Trophoblast cell (in vitro differentiated cells and primary cell): Measurements from ENCODE around the gene PIGN.

Experiments used
- DNase-seq, 2 donors: peaks; one replicate each; pipeline ENCODE4 v3.0.0-alpha.2; 2016
- H2AFZ ChIP-seq: 2 replicates; pipeline ENCODE4 v1.6.1; 2013; ENCODE audit warnings: low read length, moderate library complexity, mild to moderate bottlenecking; ENCODE audit not compliant: insufficient read depth, poor library complexity
- H2AK5ac ChIP-seq: 2 replicates; pipeline ENCODE4 v1.6.1; 2013; ENCODE audit warnings: mild to moderate bottlenecking, low read length
- H2BK120ac ChIP-seq: 2 replicates; pipeline ENCODE4 v1.6.1; 2013; ENCODE audit warnings: low read length, mild to moderate bottlenecking, moderate library complexity; ENCODE audit not compliant: insufficient read depth, poor library complexity
- H2BK12ac ChIP-seq: 2 replicates; pipeline ENCODE4 v1.6.1; 2013; ENCODE audit warnings: mild to moderate bottlenecking, low read length, moderate library complexity
- H2BK5ac ChIP-seq: 2 replicates; pipeline ENCODE4 v1.6.1; 2013; ENCODE audit warnings: low read length, low read depth, moderate library complexity, mild to moderate bottlenecking; ENCODE audit not compliant: poor library complexity
- H3K14ac ChIP-seq: 2 replicates; pipeline ENCODE4 v1.6.1; 2013; ENCODE audit warnings: mild to moderate bottlenecking, low read length
- H3K18ac ChIP-seq: 2 replicates; pipeline ENCODE4 v1.6.1; 2013; ENCODE audit warnings: mild to moderate bottlenecking, low read length
- H3K23ac ChIP-seq: 2 replicates; pipeline ENCODE4 v1.6.1; 2013; ENCODE audit warnings: low read length
- H3K27ac ChIP-seq: 2 replicates; pipeline ENCODE4 v1.5.1; 2013; ENCODE audit warnings: low read depth, mild to moderate bottlenecking, inconsistent platforms, low read length, moderate library complexity
- H3K27me3 ChIP-seq: 2 replicates; pipeline ENCODE4 v1.6.1; 2013; ENCODE audit warnings: inconsistent platforms, mild to moderate bottlenecking, low read length, moderate library complexity; ENCODE audit not compliant: insufficient read depth
- H3K36me3 ChIP-seq, 2 experiments: 1 replicate in 1 of 2; 2 replicates in 1 of 2; pipeline ENCODE4 v1.6.1; 2013; ENCODE audit warnings: low read length in 2 of 2, mild to moderate bottlenecking in 2 of 2, moderate library complexity in 1 of 2; ENCODE audit not compliant: insufficient read depth in 2 of 2, control insufficient read depth in 1 of 2
- H3K4ac ChIP-seq: 2 replicates; pipeline ENCODE4 v1.6.1; 2013; ENCODE audit warnings: low read depth, mild to moderate bottlenecking, low read length, moderate library complexity
- H3K4me1 ChIP-seq, 2 experiments: 1 replicate in 1 of 2; 2 replicates in 1 of 2; pipeline ENCODE4 v1.6.1; 2013; ENCODE audit warnings: low read length in 2 of 2, mild to moderate bottlenecking in 2 of 2, moderate library complexity in 1 of 2; ENCODE audit not compliant: insufficient read depth in 2 of 2, control insufficient read depth in 1 of 2
- H3K4me2 ChIP-seq: 2 replicates; pipeline ENCODE4 v1.6.1; 2013; ENCODE audit warnings: inconsistent platforms, mild to moderate bottlenecking, low read length, moderate library complexity
- H3K4me3 ChIP-seq: 2 replicates; pipeline ENCODE4 v1.5.1; 2013; ENCODE audit warnings: mild to moderate bottlenecking, low read depth, low read length, inconsistent platforms
- H3K79me1 ChIP-seq: one replicate; pipeline ENCODE4 v1.6.1; 2013; ENCODE audit warnings: low read length
- H3K79me2 ChIP-seq: 2 replicates; pipeline ENCODE4 v1.6.1; 2013; ENCODE audit warnings: low read length, mild to moderate bottlenecking; ENCODE audit not compliant: control insufficient read depth, insufficient read depth, poor library complexity
- H3K9ac ChIP-seq: 2 replicates; pipeline ENCODE4 v1.6.1; 2013; ENCODE audit warnings: mild to moderate bottlenecking, low read length
- H3K9me3 ChIP-seq: 2 replicates; pipeline ENCODE4 v1.6.1; 2013; ENCODE audit warnings: low read depth, mild to moderate bottlenecking, control low read depth, inconsistent platforms, low read length; ENCODE audit not compliant: insufficient read depth
- H4K12ac ChIP-seq: 2 replicates; pipeline ENCODE4 v1.6.1; 2013; ENCODE audit warnings: low read depth, mild to moderate bottlenecking, low read length, moderate library complexity
- H4K8ac ChIP-seq: 2 replicates; pipeline ENCODE4 v1.6.1; 2013; ENCODE audit warnings: low read depth, mild to moderate bottlenecking, low read length, moderate library complexity
- H4K91ac ChIP-seq: one replicate; pipeline ENCODE4 v1.6.1; 2013; ENCODE audit warnings: low read depth, mild to moderate bottlenecking, low read length, moderate library complexity
- WGBS: extraction: QIAGEN DNeasy Blood & Tissue Kit; methylation state at CpG from one replicate; pipeline ENCODE4 v1.1.7; 2013; ENCODE audit warnings: missing lambda C conversion rate; ENCODE audit not compliant: insufficient read length, insufficient coverage; ENCODE audit errors: extremely low coverage; 5-methylcytosine and 5-hydroxymethylcytosine counted together

The PIGN gene

DNA sequence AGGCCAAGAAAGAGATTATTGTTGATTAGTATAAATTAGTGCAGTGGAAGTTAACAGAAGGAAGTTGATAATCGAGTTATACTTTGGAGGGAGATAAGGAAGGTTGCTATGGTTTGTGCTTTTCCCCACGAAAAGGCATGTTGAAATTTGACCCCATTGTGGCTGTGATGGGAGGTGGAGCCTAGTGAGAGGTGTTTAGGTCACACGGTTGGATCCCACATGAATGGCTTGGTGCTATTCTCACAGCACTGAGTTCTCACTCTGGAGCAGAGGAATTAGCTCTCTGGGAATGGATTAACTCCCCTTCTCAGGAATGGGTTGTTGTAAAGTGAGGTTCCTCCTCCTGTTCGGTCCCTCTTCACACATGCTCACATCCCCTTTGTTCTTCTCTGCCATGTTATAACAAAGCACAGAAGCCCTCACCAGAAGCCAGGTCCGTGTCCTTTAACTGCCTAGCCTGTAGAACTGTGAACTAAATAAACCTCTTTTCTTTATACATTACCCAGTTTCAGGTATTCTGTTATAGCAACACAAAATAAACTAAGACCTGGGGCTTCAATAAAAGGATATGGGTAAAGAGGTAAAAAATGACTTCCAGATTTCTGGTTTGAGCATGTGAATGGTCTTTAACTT lies 21.9 kb downstream of the PIGN start:
- H3K4me2 ChIP-seq: no peak overlapping the region
- H4K8ac ChIP-seq: no peak overlapping the region
- no peak overlapping the region for H2BK12ac ChIP-seq
- no peak overlapping the region for H3K4ac ChIP-seq
- H2BK5ac ChIP-seq: no peak overlapping the region
- no peaks in the 10 kb centered on the region for H3K79me1 ChIP-seq
- no peak overlapping the region for H4K12ac ChIP-seq
- no peak overlapping the region for H3K27ac ChIP-seq
- H3K27me3 ChIP-seq: no peaks in the 10 kb centered on the region
- no peak overlapping the region for H3K4me3 ChIP-seq
- no peaks in the 10 kb centered on the region for H3K79me2 ChIP-seq
- H3K18ac ChIP-seq: no peak overlapping the region
- WGBS: no CpG with 5 or more reads among the region's 5 CpGs
- no peaks in the 10 kb centered on the region for H3K4me1 ChIP-seq
- no peak overlapping the region for H2BK120ac ChIP-seq
- DNase-seq: no peak
- no peak overlapping the region for H2AK5ac ChIP-seq
- no peak overlapping the region for H3K9ac ChIP-seq
- no peak overlapping the region for H2AFZ ChIP-seq
- H4K91ac ChIP-seq: no peak overlapping the region
- no peak overlapping the region for H3K23ac ChIP-seq
- H3K36me3 ChIP-seq: no peaks in the 10 kb centered on the region
- H3K14ac ChIP-seq: no peak overlapping the region
- H3K9me3 ChIP-seq: no peaks in the 10 kb centered on the region

DNA sequence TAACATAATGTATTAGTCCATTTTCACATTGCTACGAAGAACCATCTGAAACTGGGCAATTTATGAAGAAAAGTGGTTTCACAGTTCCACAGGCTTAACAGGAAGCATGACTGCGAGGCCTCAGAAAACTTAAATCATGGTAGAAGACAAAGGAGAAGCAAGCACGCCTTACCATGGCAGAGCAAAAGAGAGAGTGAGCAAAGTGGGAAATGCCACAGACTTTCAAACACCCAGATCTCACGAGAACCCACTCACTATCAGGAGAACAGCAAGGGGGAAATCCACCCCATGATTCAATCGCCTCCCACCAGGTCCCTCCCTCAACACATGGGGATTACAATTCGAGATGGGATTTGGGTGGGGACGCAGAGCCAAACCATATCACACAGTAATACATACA lies 22.5 kb downstream of the PIGN start:
- Histone ChIP-seq H3K9ac (no peak overlapping the region), H3K27me3 (no peaks in the 10 kb centered on the region), H2BK120ac (no peak overlapping the region), H3K4ac (no peak overlapping the region), H3K36me3 (no peaks in the 10 kb centered on the region), H4K8ac (no peak overlapping the region), H2BK5ac (no peak overlapping the region), H3K79me2 (no peaks in the 10 kb centered on the region), H4K91ac (no peak overlapping the region), H3K18ac (no peak overlapping the region), H2AK5ac (no peak overlapping the region), H3K27ac (no peak overlapping the region), H2AFZ (no peak overlapping the region), H3K9me3 (no peaks in the 10 kb centered on the region), H3K14ac (no peak overlapping the region), H2BK12ac (no peak overlapping the region), H3K79me1 (no peaks in the 10 kb centered on the region), H3K23ac (no peak overlapping the region), H3K4me2 (no peak overlapping the region), H3K4me1 (no peaks in the 10 kb centered on the region), H3K4me3 (no peak overlapping the region), H4K12ac (no peak overlapping the region)
- WGBS: no CpG with 5 or more reads among the region's 7 CpGs
- DNase-seq: no peak

DNA sequence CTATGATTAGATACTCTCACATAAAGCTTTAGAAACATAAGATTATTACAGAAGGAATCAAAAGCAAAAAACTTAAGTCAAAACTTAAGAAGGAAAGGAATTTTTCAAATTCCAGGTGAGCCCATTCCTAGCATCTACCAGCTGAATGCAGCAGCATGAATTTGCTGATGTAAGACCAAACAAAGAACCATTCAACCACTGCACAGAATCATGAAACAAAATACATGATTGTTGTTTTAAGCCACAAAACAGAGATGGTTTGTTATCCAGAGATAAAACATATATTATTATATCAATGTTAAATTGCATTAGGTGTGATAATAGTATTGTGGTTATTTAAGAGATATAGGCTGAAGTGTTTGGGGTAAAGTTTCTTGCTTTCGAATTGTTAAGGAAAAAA lies 29.0 kb downstream of the PIGN start:
- no peak overlapping the region for H2AFZ ChIP-seq
- no peaks in the 10 kb centered on the region for H3K79me2 ChIP-seq
- H3K14ac ChIP-seq: no peak overlapping the region
- no peaks in the 10 kb centered on the region for H3K4me1 ChIP-seq
- H3K18ac ChIP-seq: no peak overlapping the region
- 100% methylated on average over 1 of the region's 1 CpG for WGBS
- H4K12ac ChIP-seq: no peak overlapping the region
- no peak overlapping the region for H2AK5ac ChIP-seq
- H4K8ac ChIP-seq: no peak overlapping the region
- H3K79me1 ChIP-seq: no peaks in the 10 kb centered on the region
- H3K9ac ChIP-seq: no peak overlapping the region
- H2BK120ac ChIP-seq: no peak overlapping the region
- H3K4ac ChIP-seq: no peak overlapping the region
- DNase-seq: no peak
- H3K4me2 ChIP-seq: no peak overlapping the region
- H3K27ac ChIP-seq: no peak overlapping the region
- H2BK12ac ChIP-seq: no peak overlapping the region
- H3K23ac ChIP-seq: no peak overlapping the region
- H3K36me3 ChIP-seq: no peaks in the 10 kb centered on the region
- no peaks in the 10 kb centered on the region for H3K9me3 ChIP-seq
- no peak overlapping the region for H4K91ac ChIP-seq
- H3K27me3 ChIP-seq: no peaks in the 10 kb centered on the region
- H3K4me3 ChIP-seq: no peak overlapping the region
- H2BK5ac ChIP-seq: no peak overlapping the region

DNA sequence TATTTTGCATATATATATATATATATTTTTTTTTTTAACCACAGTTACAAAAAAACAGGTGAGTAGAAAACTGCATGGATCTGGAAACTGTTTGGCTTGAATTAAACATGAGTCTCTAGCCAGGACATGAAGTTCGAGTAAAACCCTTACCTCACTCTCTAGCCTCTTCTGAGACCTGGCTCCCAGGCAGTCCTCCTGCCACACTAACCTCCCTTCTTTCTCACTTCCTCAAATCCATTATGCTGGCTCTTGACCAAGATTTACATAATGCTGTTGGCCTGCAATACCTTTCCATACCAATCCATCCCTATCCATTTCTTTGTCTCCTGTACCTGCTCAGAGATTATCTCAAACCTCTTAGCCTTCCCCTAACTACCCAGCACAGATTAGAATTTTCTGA lies 34.0 kb downstream of the PIGN start:
- no peaks in the 10 kb centered on the region for H3K36me3 ChIP-seq
- no peak overlapping the region for H4K8ac ChIP-seq
- H3K27me3 ChIP-seq: no peaks in the 10 kb centered on the region
- DNase-seq: no peak
- no peak overlapping the region for H3K27ac ChIP-seq
- no peak overlapping the region for H2BK120ac ChIP-seq
- H2BK12ac ChIP-seq: no peak overlapping the region
- H3K18ac ChIP-seq: no peak overlapping the region
- H3K14ac ChIP-seq: no peak overlapping the region
- no peak overlapping the region for H2BK5ac ChIP-seq
- H3K9me3 ChIP-seq: no peaks in the 10 kb centered on the region
- no peak overlapping the region for H2AK5ac ChIP-seq
- H3K79me1 ChIP-seq: no peaks in the 10 kb centered on the region
- H4K12ac ChIP-seq: no peak overlapping the region
- no peak overlapping the region for H3K4me3 ChIP-seq
- WGBS: no CpG with 5 or more reads among the region's 1 CpG
- no peak overlapping the region for H3K9ac ChIP-seq
- no peaks in the 10 kb centered on the region for H3K4me1 ChIP-seq
- H3K4me2 ChIP-seq: no peak overlapping the region
- H4K91ac ChIP-seq: no peak overlapping the region
- no peak overlapping the region for H3K23ac ChIP-seq
- no peak overlapping the region for H2AFZ ChIP-seq
- H3K4ac ChIP-seq: no peak overlapping the region
- no peaks in the 10 kb centered on the region for H3K79me2 ChIP-seq
